Retinal pigment epithelial cell (primary cell): ENCODE measurements around the gene PI4K2A.
A peak's percentile ranks its signal among the peaks of the same experiment; 100 is the strongest.
"Not testable (repeated sequence)": the region's sequence is repeated elsewhere in the genome, so short reads cannot be mapped to it uniquely, and the experiment has no call there.

Experiments
- DNase-seq: peaks from one replicate; pipeline ENCODE4 v3.0.0-alpha.2; 2010; ENCODE audit warnings: low read depth
- H3K4me3 ChIP-seq: 2 replicates; pipeline ENCODE4 v1.5.1; 2011; ENCODE audit warnings: mild to moderate bottlenecking, low read length, control low read depth, moderate library complexity
- CTCF ChIP-seq: conservative IDR thresholded peaks from 2 replicates; pipeline ENCODE4 v1.5.1; 2011; ENCODE audit warnings: low read depth, low read length, control low read depth, inconsistent platforms

PI4K2A gene

GRCh38 chr10:97676770-97677581 lies 36.5 kb downstream of the PI4K2A start:
- H3K4me3 ChIP-seq, result no peak overlapping the region
- DNase-seq, result no peak
- peak; percentile 88 for TF ChIP-seq CTCF

- TF ChIP-seq CTCF, result no peak
- no peak for DNase-seq
- no peak overlapping the region for H3K4me3 ChIP-seq
Measured at GRCh38 chr10:97679594-97679993, 39.1 kb downstream of the PI4K2A start.

GRCh38 chr10:97682042-97682441 lies 41.6 kb downstream of the PI4K2A start:
- TF ChIP-seq CTCF, result no peak
- H3K4me3 ChIP-seq, result peak overlapping the region; percentile 8
- no peak for DNase-seq

GRCh38 chr10:97683556-97684367 lies 43.3 kb downstream of the PI4K2A start:
- no peak for DNase-seq
- H3K4me3 ChIP-seq, result peak overlapping the region; percentile 87
- no peak for TF ChIP-seq CTCF

GRCh38 chr10:97684368-97684713 lies 43.9 kb downstream of the PI4K2A start:
- H3K4me3 ChIP-seq, result peak overlapping the region; percentile 87
- not testable (repeated sequence) for DNase-seq

GRCh38 chr10:97684866-97685394 lies 44.5 kb downstream of the PI4K2A start:
- no peak for DNase-seq
- H3K4me3 ChIP-seq, result peak overlapping the region; percentile 87
- no peak for TF ChIP-seq CTCF

- peak; percentile 49 for TF ChIP-seq CTCF
- H3K4me3 ChIP-seq, result peak overlapping the region; percentile 87
- DNase-seq, result no peak
Measured at GRCh38 chr10:97685395-97685958, 45.0 kb downstream of the PI4K2A start.
